SK-N-SH treated with all-trans-retinoic acid at 6 μM for 48 hours (cell line): ENCODE measurements around the gene NTM.

Experiments used
- PATZ1 ChIP-seq: fragments of 250-450 bp; sonication (Bioruptor Pico); IDR thresholded peaks from 2 replicates; pipeline ENCODE4 v1.8.0; 2020; ENCODE audit warnings: mild to moderate bottlenecking, moderate library complexity, borderline replicate concordance
- TF ChIP-seq, protein P1 (sequence below): fragments of 250-450 bp; sonication (Bioruptor Pico); IDR thresholded peaks from 2 replicates; pipeline ENCODE4 v1.5.1; 2020; ENCODE audit warnings: low read depth, mild to moderate bottlenecking, moderate library complexity

DNA sequence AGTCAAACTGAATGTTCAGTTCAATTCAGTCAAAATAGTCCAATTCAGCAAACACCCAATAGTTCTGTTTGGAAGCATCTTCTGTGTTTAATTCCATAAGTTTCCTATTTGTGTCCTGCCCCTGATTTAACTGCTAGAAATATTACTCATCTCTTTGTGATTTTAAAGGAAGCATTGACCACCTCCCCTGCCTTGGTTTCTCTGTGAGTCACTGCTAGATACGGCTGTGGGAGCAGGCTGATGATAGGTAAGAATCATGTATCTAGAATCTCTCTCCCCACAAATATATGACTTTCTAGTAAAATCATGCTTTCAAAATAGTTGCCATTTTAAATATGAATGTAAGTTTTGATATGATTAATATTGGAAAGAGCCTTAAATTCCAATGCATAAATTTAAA is 888.5 kb downstream of the NTM start:
- TF ChIP-seq PATZ1 (CRISPR knock-in tag): no peak
- TF ChIP-seq, protein P1, sequence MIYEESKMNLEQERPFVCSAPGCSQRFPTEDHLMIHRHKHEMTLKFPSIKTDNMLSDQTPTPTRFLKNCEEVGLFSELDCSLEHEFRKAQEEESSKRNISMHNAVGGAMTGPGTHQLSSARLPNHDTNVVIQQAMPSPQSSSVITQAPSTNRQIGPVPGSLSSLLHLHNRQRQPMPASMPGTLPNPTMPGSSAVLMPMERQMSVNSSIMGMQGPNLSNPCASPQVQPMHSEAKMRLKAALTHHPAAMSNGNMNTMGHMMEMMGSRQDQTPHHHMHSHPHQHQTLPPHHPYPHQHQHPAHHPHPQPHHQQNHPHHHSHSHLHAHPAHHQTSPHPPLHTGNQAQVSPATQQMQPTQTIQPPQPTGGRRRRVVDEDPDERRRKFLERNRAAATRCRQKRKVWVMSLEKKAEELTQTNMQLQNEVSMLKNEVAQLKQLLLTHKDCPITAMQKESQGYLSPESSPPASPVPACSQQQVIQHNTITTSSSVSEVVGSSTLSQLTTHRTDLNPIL (CRISPR knock-in tag): no peak
